Measurements from ENCODE around the gene CENPX. TPM values are rescaled to one million over a fixed set of nuclear protein-coding genes. Genes with fewer than 3 reads are reported as not detected.
A peak's percentile ranks its signal among the peaks of the same experiment; 100 is the strongest.

The CENPX gene
- total RNA-seq, 1 donor from 2014 or later: 38.7 TPM

- H3K27me3 ChIP-seq (ENCODE audit: control insufficient read depth, insufficient read depth, low read length): no peaks in the 10 kb centered on the region
- H3K36me3 ChIP-seq (ENCODE audit: control insufficient read depth, insufficient read depth, low read length): no peaks in the 10 kb centered on the region
- no peak overlapping the region for H3K4me3 ChIP-seq (ENCODE audit: low read depth, low read length)
- TF ChIP-seq CTCF (IDR thresholded peaks at IDR 0.05; ENCODE audit: insufficient read depth, low read length, severe bottlenecking): peak; percentile 89
- no peak for DNase-seq (ENCODE audit: low read depth)
- no peak for FAIRE-seq
These were observed 2.7 kb downstream of the CENPX start for GRCh38 chr17:82019690-82020571.

DNA sequence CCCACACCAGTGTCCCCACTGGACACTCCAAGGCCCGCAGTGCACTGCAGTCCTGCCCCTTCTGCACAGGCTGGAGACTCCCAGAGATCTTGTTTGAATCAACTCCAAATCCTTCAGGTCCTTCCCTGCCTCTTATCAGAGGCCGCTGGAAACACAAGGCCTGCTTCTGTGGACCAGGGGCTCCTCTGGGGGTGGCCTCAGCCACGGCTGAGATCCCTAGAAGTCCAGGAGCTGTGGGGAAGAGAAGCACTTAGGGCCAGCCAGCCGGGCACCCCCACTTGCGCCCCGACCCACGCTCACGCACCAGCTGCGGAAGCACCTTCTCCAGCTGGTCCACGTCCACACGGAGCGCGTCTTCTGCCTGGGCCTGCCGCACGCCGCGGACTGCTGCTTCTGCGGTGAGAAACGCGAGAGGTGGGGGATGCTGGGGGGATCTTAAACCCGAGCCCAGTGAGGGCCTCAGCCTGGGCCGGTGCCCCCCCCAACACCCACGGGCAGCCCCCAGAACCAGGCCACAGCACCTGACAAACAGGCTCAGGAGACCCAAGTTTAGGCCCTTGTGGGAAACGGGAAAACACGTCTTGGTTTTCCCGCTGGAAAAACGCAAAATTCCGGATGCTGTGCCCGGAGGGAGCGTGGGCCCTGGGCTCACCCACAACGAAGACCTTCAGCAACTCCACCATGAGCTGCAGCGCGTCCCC is 3.5 kb downstream of the CENPX start:
- no peak for TF ChIP-seq CTCF (IDR thresholded peaks at IDR 0.05; ENCODE audit: insufficient read depth, low read length, severe bottlenecking)
- Histone ChIP-seq H3K36me3 (ENCODE audit: control insufficient read depth, insufficient read depth, low read length) (no peaks in the 10 kb centered on the region), H3K27me3 (ENCODE audit: control insufficient read depth, insufficient read depth, low read length) (no peaks in the 10 kb centered on the region), H3K4me3 (ENCODE audit: low read depth, low read length) (no peak overlapping the region)
- no peak for DNase-seq (ENCODE audit: low read depth)
- FAIRE-seq: no peak

DNA sequence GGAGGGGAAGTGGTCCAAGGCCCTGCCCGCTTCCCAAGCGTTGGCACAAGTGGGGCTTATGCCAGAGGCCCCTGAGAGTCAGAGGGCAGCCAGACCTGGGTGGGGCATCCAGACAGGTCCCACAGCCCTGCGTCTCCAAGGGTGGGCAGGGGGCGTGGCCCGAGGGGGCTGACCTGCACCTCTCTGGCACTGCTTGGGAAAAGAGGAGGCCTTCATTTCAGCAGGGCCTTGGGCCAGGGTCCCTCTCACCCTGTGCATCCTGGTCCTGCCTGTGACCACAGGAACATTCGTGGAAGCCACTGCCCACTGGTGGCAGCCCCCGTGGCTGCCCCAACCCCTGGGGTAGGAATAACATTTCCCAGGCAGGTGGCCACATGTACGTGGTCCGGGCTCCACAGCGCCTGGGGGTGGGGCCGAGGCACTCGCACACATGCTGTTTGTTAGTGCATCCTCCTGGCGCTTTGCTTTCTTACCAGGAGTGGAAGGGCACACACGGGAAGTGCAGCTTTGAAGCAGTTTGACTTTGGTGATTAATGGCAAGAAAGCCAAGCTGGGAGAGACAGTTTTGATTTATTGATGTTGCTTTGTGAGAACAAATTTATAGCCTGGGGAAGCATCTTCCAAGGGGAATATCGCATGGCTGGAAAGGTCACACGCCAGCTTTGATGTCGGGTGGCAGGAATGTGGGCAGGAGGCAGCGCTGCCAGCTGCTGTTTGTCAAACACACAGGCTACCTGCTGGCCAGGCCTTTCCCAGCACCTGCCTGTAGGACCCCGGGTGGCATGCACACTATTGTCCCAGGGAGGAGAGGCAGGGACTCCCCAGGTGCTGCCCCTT is 4.3 kb downstream of the CENPX start:
- no peaks in the 10 kb centered on the region for H3K36me3 ChIP-seq (ENCODE audit: control insufficient read depth, insufficient read depth, low read length)
- FAIRE-seq: no peak
- no peak for DNase-seq (ENCODE audit: low read depth)
- H3K4me3 ChIP-seq (ENCODE audit: low read depth, low read length): no peak overlapping the region
- TF ChIP-seq CTCF (IDR thresholded peaks at IDR 0.05; ENCODE audit: insufficient read depth, low read length, severe bottlenecking): no peak
- no peaks in the 10 kb centered on the region for H3K27me3 ChIP-seq (ENCODE audit: control insufficient read depth, insufficient read depth, low read length)

DNA sequence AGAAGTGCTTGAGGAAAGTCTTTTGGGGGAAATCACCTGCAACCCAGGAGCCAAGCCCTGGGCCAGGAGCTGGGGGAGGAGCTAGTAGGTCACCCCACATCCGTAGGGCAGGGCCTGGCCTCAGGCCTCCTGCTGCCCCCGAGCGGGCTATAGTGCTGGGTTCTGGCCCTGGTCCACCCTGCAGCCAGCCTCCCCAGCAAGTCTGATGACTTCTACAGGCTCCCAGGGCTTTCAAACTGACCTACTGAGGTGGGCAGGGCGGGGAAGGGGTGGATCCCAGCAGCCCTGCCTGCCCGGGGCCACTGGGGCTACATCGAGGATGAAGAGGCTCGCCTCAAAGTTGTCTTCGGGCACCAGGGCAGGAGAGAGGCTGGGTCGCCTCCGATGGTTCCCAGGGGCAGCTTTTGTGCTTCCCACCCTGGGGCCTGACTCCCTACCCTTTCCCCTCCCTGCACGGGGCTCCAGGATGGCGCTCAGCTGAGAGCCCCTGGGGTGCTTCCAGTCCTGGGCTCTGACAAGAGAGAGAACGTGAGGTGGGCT is 5.0 kb downstream of the CENPX start:
- Histone ChIP-seq H3K4me3 (ENCODE audit: low read depth, low read length) (no peak overlapping the region), H3K36me3 (ENCODE audit: control insufficient read depth, insufficient read depth, low read length) (no peaks in the 10 kb centered on the region), H3K27me3 (ENCODE audit: control insufficient read depth, insufficient read depth, low read length) (no peaks in the 10 kb centered on the region)
- DNase-seq (ENCODE audit: low read depth) (no peak), FAIRE-seq (no peak)
- TF ChIP-seq CTCF (IDR thresholded peaks at IDR 0.05; ENCODE audit: insufficient read depth, low read length, severe bottlenecking): no peak

- Histone ChIP-seq H3K27me3 (ENCODE audit: control insufficient read depth, insufficient read depth, low read length) (no peaks in the 10 kb centered on the region), H3K4me3 (ENCODE audit: low read depth, low read length) (no peak overlapping the region), H3K36me3 (ENCODE audit: control insufficient read depth, insufficient read depth, low read length) (no peaks in the 10 kb centered on the region)
- DNase-seq (ENCODE audit: low read depth) (no peak), FAIRE-seq (no peak)
- no peak for TF ChIP-seq CTCF (IDR thresholded peaks at IDR 0.05; ENCODE audit: insufficient read depth, low read length, severe bottlenecking)
These were observed 5.7 kb downstream of the CENPX start for GRCh38 chr17:82016875-82017459.
